HEK293T (cell line): Measurements from ENCODE around the gene S100A13.

Experiments used
- CTBP1 ChIP-seq: fragments of 450-650 bp; IDR thresholded peaks from 2 replicates; pipeline ENCODE4 v1.6.1; 2016; ENCODE audit warnings: borderline replicate concordance
- FOXA1 ChIP-seq: fragments of 450-650 bp; IDR thresholded peaks from 2 replicates; pipeline ENCODE4 v1.6.1; 2016; ENCODE audit warnings: mild to moderate bottlenecking
- HDGF ChIP-seq: fragments of 450-650 bp; IDR thresholded peaks from 2 replicates; pipeline ENCODE4 v1.6.1; 2017; ENCODE audit warnings: antibody characterized with exemption, borderline replicate concordance
- LEF1 ChIP-seq: fragments of 450-650 bp; IDR thresholded peaks from 2 replicates; pipeline ENCODE4 v1.6.1; 2017; ENCODE audit warnings: mild to moderate bottlenecking, borderline replicate concordance
- SP1 ChIP-seq: fragments of 450-650 bp; IDR thresholded peaks from 2 replicates; pipeline ENCODE4 v1.6.1; 2017

GRCh38 chr1:153607381-153607780 lies 19.9 kb downstream of the S100A13 start:
- no peak for TF ChIP-seq HDGF
- TF ChIP-seq LEF1, result no peak
- no peak for TF ChIP-seq FOXA1
- TF ChIP-seq SP1, result no peak
- TF ChIP-seq CTBP1, result no peak
